Right lobe of liver (tissue), 6 donors: ENCODE results near the gene KCNIP1. TPM values are rescaled to one million over a fixed set of nuclear protein-coding genes. Genes with fewer than 3 reads are reported as not detected.

Experiments
- ATAC-seq, 4 donors: fragments of 200-7000 bp; cut with Tn5 transposase; one replicate each; pipeline ENCODE4 v1.9.1; 2020; ENCODE audit warnings: mild to moderate bottlenecking in 4 of 4, moderate library complexity in 4 of 4
- DNase-seq, 3 donors: peaks; one replicate each; pipeline ENCODE4 v3.0.0-alpha.2; 2020
- H3K27ac ChIP-seq, 3 donors: fragments of 200-600 bp; one replicate each; pipeline ENCODE4 v1.8.0; 2022
- H3K27me3 ChIP-seq, 2 donors: fragments of 200-600 bp; one replicate each; pipeline ENCODE4 v1.8.0; 2022
- H3K36me3 ChIP-seq, 4 donors: fragments of 200-600 bp; sonication (generic) in 1 of 4; one replicate each; pipeline versions ENCODE4 v1.5.1 to v1.8.0; 2017 to 2022; ENCODE audit warnings: control low read depth in 1 of 4
- H3K4me1 ChIP-seq, 4 donors: fragments of 200-600 bp; sonication (generic) in 1 of 4; one replicate each; pipeline versions ENCODE4 v1.5.1 to v1.8.0; 2017 to 2022; ENCODE audit warnings: control low read depth in 1 of 4
- H3K4me3 ChIP-seq, 3 donors: fragments of 200-600 bp; one replicate each; pipeline ENCODE4 v1.8.0; 2022
- H3K9me3 ChIP-seq, 4 donors: fragments of 200-600 bp; sonication (generic) in 1 of 4; one replicate each; pipeline versions ENCODE4 v1.5.1 to v1.8.0; 2017 to 2022; ENCODE audit warnings: control low read depth in 1 of 4
- CTCF ChIP-seq, 4 donors: fragments of 200-600 bp in 3 of 4; fragments of 450-650 bp in 1 of 4; IDR thresholded peaks; one replicate each; pipeline versions ENCODE4 v1.5.1 to v1.8.0; 2016 to 2022; ENCODE audit warnings: antibody characterized with exemption in 4 of 4, mild to moderate bottlenecking in 2 of 4
- POLR2A ChIP-seq: fragments of 450-650 bp; IDR thresholded peaks from one replicate; pipeline ENCODE4 v1.6.1; 2017; ENCODE audit warnings: antibody characterized with exemption, mild to moderate bottlenecking
- WGBS: methylation state at CpG from one replicate; pipeline ENCODE4 v1.1.6; 2018; ENCODE audit warnings: low coverage, low lambda C conversion rate; ENCODE audit not compliant: insufficient coverage; ENCODE audit errors: missing lambda C conversion rate; 5-methylcytosine and 5-hydroxymethylcytosine counted together
- intact Hi-C, 2 donors: fragments of 100-400 bp; cut with DNase I; formaldehyde crosslinking; loops; one replicate each; pipeline versions ENCODE4 v1.11.2 to v1.14.1; 2022
- total RNA-seq, 6 experiments: library from RNA; depleted of rRNA in 2 of 6; stranded (reverse); fragments of >200 nt in 2 of 6; fragmentation: NEBNext Ultra II Directional in 3 of 6; extraction: Animal tissue kit (Norgen Biotek cat#: 25700) in 3 of 6; gene quantifications; one replicate each; pipeline versions ENCODE4 v1.1.0 to v1.2.4, GENCODE V29; 2016 to 2023
- donor health status: DM: no; HTN: yes; CAD: no.
- donor health status: DM: no; HTN: no; CAD: no.
- donor health status: DM: no; HTN: no; CAD: no.
- donor health status: DM: no; HTN: yes; CAD: no.
- donor health status: DM: no; HTN: yes; CAD: no.

The KCNIP1 gene
- total RNA-seq, 6 experiments from 2014 or later, result 0.56 TPM; not detected in 5

- intact Hi-C loops, result no loop called here
- TF ChIP-seq POLR2A (no peak), CTCF (IDR thresholded peaks at IDR 0.05) (no peak)
- no peak for DNase-seq
- no peak for ATAC-seq
- H3K4me3 ChIP-seq, result no peak overlapping the region
- no peak overlapping the region for H3K27ac ChIP-seq
- 55% methylated on average over 7 of the region's 8 CpGs for WGBS
- no peaks in the 10 kb centered on the region for H3K36me3 ChIP-seq
- H3K9me3 ChIP-seq, result no peaks in the 10 kb centered on the region
- H3K27me3 ChIP-seq, result no peaks in the 10 kb centered on the region
- H3K4me1 ChIP-seq, result no peaks in the 10 kb centered on the region
Measured at GRCh38 chr5:170470808-170471404, 32.9 kb upstream of the KCNIP1 start.

- Histone ChIP-seq H3K4me3 (no peak overlapping the region), H3K36me3 (no peaks in the 10 kb centered on the region), H3K27ac (no peak overlapping the region), H3K9me3 (no peaks in the 10 kb centered on the region), H3K4me1 (no peaks in the 10 kb centered on the region), H3K27me3 (no peaks in the 10 kb centered on the region)
- TF ChIP-seq POLR2A (no peak), CTCF (IDR thresholded peaks at IDR 0.05) (no peak)
- intact Hi-C loops, result no loop called here
- WGBS, result 57% methylated on average over 4 of the region's 8 CpGs
- DNase-seq (no peak), ATAC-seq (no peak)
Measured at GRCh38 chr5:170471551-170472178, 32.2 kb upstream of the KCNIP1 start.

GRCh38 chr5:170473642-170474041 is 30.2 kb upstream of the KCNIP1 start:
- Histone ChIP-seq H3K36me3 (no peaks in the 10 kb centered on the region), H3K27me3 (no peaks in the 10 kb centered on the region), H3K4me3 (no peak overlapping the region), H3K4me1 (no peaks in the 10 kb centered on the region), H3K9me3 (no peaks in the 10 kb centered on the region), H3K27ac (no peak overlapping the region)
- DNase-seq (no peak), ATAC-seq (no peak)
- intact Hi-C loops, result no loop called here
- TF ChIP-seq CTCF (IDR thresholded peaks at IDR 0.05), result no peak
- no peak for TF ChIP-seq POLR2A
- WGBS, result 44% methylated on average over 5 of the region's 5 CpGs

- TF ChIP-seq POLR2A (no peak), CTCF (IDR thresholded peaks at IDR 0.05) (no peak)
- Histone ChIP-seq H3K36me3 (no peaks in the 10 kb centered on the region), H3K4me3 (no peak overlapping the region), H3K27me3 (no peaks in the 10 kb centered on the region), H3K9me3 (no peaks in the 10 kb centered on the region), H3K27ac (no peak overlapping the region), H3K4me1 (no peaks in the 10 kb centered on the region)
- 63% methylated on average over 6 of the region's 12 CpGs for WGBS
- no peak for DNase-seq
- intact Hi-C loops, result no loop called here
- ATAC-seq, result no peak
Measured at GRCh38 chr5:170474489-170475274, 29.1 kb upstream of the KCNIP1 start.
